IPS-20b (cell line): ENCODE measurements around the gene PATJ.

ENCODE experiments used
- H3K27ac ChIP-seq: one replicate; pipeline ENCODE4 v1.5.1; 2013; ENCODE audit warnings: low read length
- H3K27me3 ChIP-seq: 2 replicates; pipeline ENCODE4 v1.6.1; 2013; ENCODE audit warnings: mild to moderate bottlenecking, low read length, inconsistent platforms; ENCODE audit not compliant: insufficient read depth
- H3K36me3 ChIP-seq: 2 replicates; pipeline ENCODE4 v1.6.1; 2013; ENCODE audit warnings: low read depth, mild to moderate bottlenecking, inconsistent platforms, low read length, moderate library complexity; ENCODE audit not compliant: insufficient read depth
- H3K4me1 ChIP-seq: 2 replicates; pipeline ENCODE4 v1.6.1; 2013; ENCODE audit warnings: mild to moderate bottlenecking, control low read depth, inconsistent platforms, low read length, moderate library complexity; ENCODE audit not compliant: insufficient read depth
- H3K4me3 ChIP-seq: 2 replicates; pipeline ENCODE4 v1.5.1; 2013; ENCODE audit warnings: mild to moderate bottlenecking, low read length, inconsistent platforms
- H3K9ac ChIP-seq: 2 replicates; pipeline ENCODE4 v1.6.1; 2013; ENCODE audit warnings: low read depth, mild to moderate bottlenecking, inconsistent platforms, low read length, moderate library complexity
- H3K9me3 ChIP-seq: 2 replicates; pipeline ENCODE4 v1.6.1; 2013; ENCODE audit warnings: mild to moderate bottlenecking, low read depth, low read length, inconsistent platforms; ENCODE audit not compliant: insufficient read depth

Gene PATJ

GRCh38 chr1:62013264-62013663 is 271.0 kb downstream of the PATJ start:
- H3K27ac ChIP-seq: no peak overlapping the region
- no peak overlapping the region for H3K4me3 ChIP-seq
- no peaks in the 10 kb centered on the region for H3K9me3 ChIP-seq
- H3K9ac ChIP-seq: no peak overlapping the region
- H3K4me1 ChIP-seq: no peaks in the 10 kb centered on the region
- no peaks in the 10 kb centered on the region for H3K36me3 ChIP-seq
- H3K27me3 ChIP-seq: no peaks in the 10 kb centered on the region

GRCh38 chr1:62022382-62022983 is 280.2 kb downstream of the PATJ start:
- peaks cover 10% of the 10 kb centered on the region for H3K4me1 ChIP-seq
- 0 out of 2 replicates have a peak, but pooled peaks cover 4% of the 10 kb centered on the region for H3K36me3 ChIP-seq
- H3K27me3 ChIP-seq: no peaks in the 10 kb centered on the region
- H3K4me3 ChIP-seq: no peak overlapping the region
- H3K27ac ChIP-seq: no peak overlapping the region
- H3K9me3 ChIP-seq: no peaks in the 10 kb centered on the region
- H3K9ac ChIP-seq: no peak overlapping the region

- Histone ChIP-seq H3K27me3 (no peaks in the 10 kb centered on the region), H3K9me3 (peaks cover 5% of the 10 kb centered on the region; the same call in 1 of the 2 replicates), H3K9ac (no peak overlapping the region), H3K4me1 (peaks cover 13% of the 10 kb centered on the region), H3K4me3 (no peak overlapping the region), H3K27ac (no peak overlapping the region), H3K36me3 (0 out of 2 replicates have a peak, but pooled peaks cover 5% of the 10 kb centered on the region)
Measured at GRCh38 chr1:62024690-62025089, 282.4 kb downstream of the PATJ start.

- Histone ChIP-seq H3K4me3 (no peak overlapping the region), H3K4me1 (peaks cover 16% of the 10 kb centered on the region), H3K9ac (no peak overlapping the region), H3K9me3 (peaks cover 5% of the 10 kb centered on the region; the same call in 1 of the 2 replicates), H3K27ac (no peak overlapping the region), H3K36me3 (0 out of 2 replicates have a peak, but pooled peaks cover 5% of the 10 kb centered on the region), H3K27me3 (no peaks in the 10 kb centered on the region)
Measured at GRCh38 chr1:62025154-62025553, 282.9 kb downstream of the PATJ start.

- Histone ChIP-seq H3K4me3 (no peak overlapping the region), H3K36me3 (0 out of 2 replicates have a peak, but pooled peaks cover 5% of the 10 kb centered on the region), H3K27ac (no peak overlapping the region), H3K9ac (no peak overlapping the region), H3K27me3 (no peaks in the 10 kb centered on the region), H3K4me1 (peaks cover 16% of the 10 kb centered on the region), H3K9me3 (peaks cover 5% of the 10 kb centered on the region; the same call in 1 of the 2 replicates)
Measured at GRCh38 chr1:62025892-62026291, 283.6 kb downstream of the PATJ start.

- Histone ChIP-seq H3K4me1 (peaks cover 25% of the 10 kb centered on the region; the same call in 1 of the 2 replicates), H3K9ac (no peak overlapping the region)
Measured at GRCh38 chr1:62029704-62030103, 287.4 kb downstream of the PATJ start.

GRCh38 chr1:62034790-62035189 is 292.5 kb downstream of the PATJ start:
- Histone ChIP-seq H3K9me3 (no peaks in the 10 kb centered on the region), H3K9ac (no peak overlapping the region), H3K27me3 (no peaks in the 10 kb centered on the region), H3K36me3 (no peaks in the 10 kb centered on the region), H3K4me3 (no peak overlapping the region), H3K27ac (no peak overlapping the region), H3K4me1 (peaks cover 25% of the 10 kb centered on the region; the same call in 1 of the 2 replicates)

More at GRCh38 chr1:62029704-62030103, 287.4 kb downstream of the PATJ start:
- 0 out of 2 replicates have a peak, but pooled peaks cover 5% of the 10 kb centered on the region for H3K36me3 ChIP-seq
- H3K27me3 ChIP-seq: no peaks in the 10 kb centered on the region
- no peak overlapping the region for H3K4me3 ChIP-seq
- H3K9me3 ChIP-seq: peaks cover 5% of the 10 kb centered on the region; the same call in 1 of the 2 replicates
- no peak overlapping the region for H3K27ac ChIP-seq

- H3K9me3 ChIP-seq: no peaks in the 10 kb centered on the region
- H3K4me3 ChIP-seq: no peak overlapping the region
- H3K27me3 ChIP-seq: no peaks in the 10 kb centered on the region
- H3K27ac ChIP-seq: no peak overlapping the region
- H3K4me1 ChIP-seq: peaks cover 29% of the 10 kb centered on the region
- H3K9ac ChIP-seq: no peak overlapping the region
- H3K36me3 ChIP-seq: no peaks in the 10 kb centered on the region
Measured at GRCh38 chr1:62037274-62037673, 295.0 kb downstream of the PATJ start.

- no peak overlapping the region for H3K27ac ChIP-seq
- peaks cover 19% of the 10 kb centered on the region for H3K4me1 ChIP-seq
- H3K9me3 ChIP-seq: no peaks in the 10 kb centered on the region
- no peaks in the 10 kb centered on the region for H3K27me3 ChIP-seq
- H3K4me3 ChIP-seq: no peak overlapping the region
- no peak overlapping the region for H3K9ac ChIP-seq
- H3K36me3 ChIP-seq: no peaks in the 10 kb centered on the region
Measured at GRCh38 chr1:62038594-62039284, 296.5 kb downstream of the PATJ start.

GRCh38 chr1:62040450-62040849 is 298.2 kb downstream of the PATJ start:
- no peaks in the 10 kb centered on the region for H3K9me3 ChIP-seq
- peaks cover 17% of the 10 kb centered on the region for H3K4me1 ChIP-seq
- H3K4me3 ChIP-seq: peak overlapping the region; percentile 28; the same call in 1 of the 2 replicates
- no peak overlapping the region for H3K27ac ChIP-seq
- H3K9ac ChIP-seq: no peak overlapping the region
- no peaks in the 10 kb centered on the region for H3K36me3 ChIP-seq
- H3K27me3 ChIP-seq: no peaks in the 10 kb centered on the region

- Histone ChIP-seq H3K27me3 (no peaks in the 10 kb centered on the region), H3K4me1 (peaks cover 19% of the 10 kb centered on the region), H3K9ac (no peak overlapping the region; the same call in 1 of the 2 replicates), H3K27ac (no peak overlapping the region), H3K4me3 (peak overlapping the region; percentile 28; the same call in 1 of the 2 replicates), H3K36me3 (no peaks in the 10 kb centered on the region), H3K9me3 (no peaks in the 10 kb centered on the region)
Measured at GRCh38 chr1:62040973-62041372, 298.7 kb downstream of the PATJ start.

- Histone ChIP-seq H3K9ac (no peak overlapping the region), H3K4me1 (peaks cover 22% of the 10 kb centered on the region), H3K9me3 (no peaks in the 10 kb centered on the region), H3K27me3 (no peaks in the 10 kb centered on the region), H3K4me3 (no peak overlapping the region), H3K36me3 (no peaks in the 10 kb centered on the region), H3K27ac (no peak overlapping the region)
Measured at GRCh38 chr1:62043154-62043553, 300.9 kb downstream of the PATJ start.
